ENCODE data around the gene CAGE1. TPM values are rescaled to one million over a fixed set of nuclear protein-coding genes. Genes with fewer than 3 reads are reported as not detected.

Gene CAGE1
- total and polyA plus RNA-seq, 2 donors (not counting 3 experiments of a cell fraction or from before 2014, with no cell fraction given) = not detected

DNA sequence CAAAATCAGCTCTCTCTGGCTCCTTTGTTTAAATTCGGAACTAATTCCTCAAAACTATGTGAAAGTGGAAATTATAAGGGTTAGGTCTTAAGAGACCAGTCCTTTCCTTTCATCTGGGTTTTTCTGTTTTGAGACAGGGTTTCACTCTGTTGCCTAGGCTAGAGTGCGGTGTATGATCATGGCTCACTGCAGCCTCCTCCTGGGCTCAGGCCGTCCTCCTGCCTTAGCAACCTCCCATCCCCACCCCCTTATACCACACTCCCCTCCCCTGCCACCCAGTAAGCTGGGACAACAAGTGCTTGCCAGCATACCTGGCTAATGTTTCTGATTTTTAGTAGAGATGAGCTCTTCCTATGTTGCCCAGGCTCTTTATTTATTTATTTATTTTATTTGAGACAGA, 63.8 kb downstream of the CAGE1 start:
- dilution Hi-C loops (cut with MboI; ENCODE audit: extremely low pct_ligation_motif_present, low sequenced_read_pairs) = no loop called here

More for the DNA sequence above, 63.8 kb downstream of the CAGE1 start:
- Histone ChIP-seq H3K9ac (replicated peaks; ENCODE audit: extremely low read depth, insufficient read depth, low read length) (no peak overlapping the region), H3K27me3 (ENCODE audit: control insufficient read depth in 2 of 2, insufficient read depth in 2 of 2, low read length in 2 of 2) (peaks cover 0 to 2% of the 10 kb centered on the region in 2 experiments), H3K4me3 (replicated peaks in 1 of 3; ENCODE audit: insufficient read depth in 1 of 3, low read depth in 1 of 3, low read length in 3 of 3) (no peak overlapping the region), H3K9me3 (replicated peaks; ENCODE audit: control insufficient read depth, insufficient read depth, low read length) (no peaks in the 10 kb centered on the region), H2AFZ (ENCODE audit: low read depth, low read length) (no peak overlapping the region), H3K9me1 (replicated peaks; ENCODE audit: control insufficient read depth, extremely low read depth, insufficient read depth, low read length) (no peaks in the 10 kb centered on the region), H3K27ac (ENCODE audit: insufficient read depth, low read depth, low read length) (no peak overlapping the region), H4K20me1 (replicated peaks; ENCODE audit: control insufficient read depth, extremely low read depth, insufficient read depth, low read length) (no peaks in the 10 kb centered on the region), H3K4me2 (ENCODE audit: insufficient read depth, low read length) (no peak overlapping the region), H3K36me3 (ENCODE audit: control insufficient read depth in 2 of 2, extremely low read depth in 1 of 2, insufficient read depth in 2 of 2, low read length in 2 of 2) (no peaks in the 10 kb centered on the region), H3K79me2 (ENCODE audit: control insufficient read depth, insufficient read depth, low read length) (no peaks in the 10 kb centered on the region), H3K4me1 (ENCODE audit: control insufficient read depth, extremely low read depth, insufficient read depth, low read length) (no peaks in the 10 kb centered on the region)
- intact Hi-C loops (cut with micrococcal nuclease) = no loop called here
- no TSS peak for BruUV-seq (replicated peaks)
- DNase-seq (ENCODE audit: low read depth, low spot score) (no peak), FAIRE-seq (no peak)
- TF ChIP-seq JUN (IDR thresholded peaks at IDR 0.05; ENCODE audit: borderline replicate concordance, insufficient read depth, insufficient read length, low read depth) = no peak
- TF ChIP-seq GATA2 (IDR thresholded peaks at IDR 0.05; ENCODE audit: insufficient read depth, insufficient read length, low read depth, low read length) = no peak
- no peak for TF ChIP-seq CTCF (IDR thresholded peaks at IDR 0.05; ENCODE audit: extremely low read depth in 1 of 2, insufficient read depth in 1 of 2, low read depth in 1 of 2, low read length in 2 of 2)
- no peak for TF ChIP-seq EZH2 (IDR thresholded peaks at IDR 0.05; ENCODE audit: borderline replicate concordance, low read depth, low read length, severe bottlenecking)
- TF ChIP-seq POLR2AphosphoS5 (IDR thresholded peaks at IDR 0.05; ENCODE audit: insufficient read depth, low read depth, low read length) = no peak
- no peak for TF ChIP-seq MYC (IDR thresholded peaks at IDR 0.05; ENCODE audit: low read depth, low read length)
- no peak for TF ChIP-seq POLR2A (IDR thresholded peaks at IDR 0.05; ENCODE audit: low read depth, low read length)
- TF ChIP-seq FOS (IDR thresholded peaks at IDR 0.05; ENCODE audit: borderline replicate concordance, insufficient read depth, low read length) = no peak
- ChIA-PET POLR2A (no interaction called here), CTCF (interaction anchor here (1.2 to 2.0 kb wide), 2 partner anchors 11 to 13 kb away, joined by 3 to 5 read pairs; no protein-coding TSS in a partner anchor)

All from endothelial cell of umbilical vein (primary cell).